ENCODE results near the gene ABL2. TPM values are rescaled to one million over a fixed set of nuclear protein-coding genes. Genes with fewer than 3 reads are reported as not detected.
"Not testable (repeated sequence)": the region's sequence is repeated elsewhere in the genome, so short reads cannot be mapped to it uniquely, and the experiment has no call there.

The ABL2 gene
- total RNA-seq, 4 donors from 2014 or later = 4.4 to 9.3 (median 5.8) TPM

- DNase-seq (no peak), ATAC-seq (peak; percentile 61 to 75)
- no peaks in the 10 kb centered on the region for H3K9me3 ChIP-seq
- H3K36me3 ChIP-seq = no peaks in the 10 kb centered on the region
- H3K4me1 ChIP-seq = peaks cover 2 to 6% of the 10 kb centered on the region in 2 donors
- peak overlapping the region; percentile 6 to 58 (median 31) for H3K27ac ChIP-seq
- in situ Hi-C loops (cut with MboI; ENCODE audit: low sequenced_read_pairs in 4 of 4) (no loop called here), intact Hi-C loops (cut with DNase I; ENCODE audit: low total_unique reads) (loop anchor here (5.0 kb wide), 1 partner anchor 49 kb away; no protein-coding TSS in a partner anchor)
- H3K27me3 ChIP-seq = no peaks in the 10 kb centered on the region
- H3K4me3 ChIP-seq = no peak overlapping the region
- TF ChIP-seq POLR2A (IDR thresholded peaks at IDR 0.05) (no peak), CTCF (IDR thresholded peaks at IDR 0.05 in 4 of 5, conservative IDR thresholded peaks at IDR 0.05 in 1 of 5) (no peak)
Observed at GRCh38 chr1:179143322-179143721, 86.2 kb downstream of the ABL2 start.

- intact Hi-C loops (cut with DNase I; ENCODE audit: low total_unique reads) (loop anchor here (5.0 kb wide), 1 partner anchor 49 kb away; no protein-coding TSS in a partner anchor), in situ Hi-C loops (cut with MboI; ENCODE audit: low sequenced_read_pairs in 4 of 4) (no loop called here)
- ATAC-seq = peak; percentile 77 to 83
- H3K4me3 ChIP-seq = peak overlapping the region in 2 of 4 donors; percentile 21 to 26
- no peak for DNase-seq
- H3K27ac ChIP-seq = peak overlapping the region; percentile 38 to 58 (median 50)
- H3K9me3 ChIP-seq = no peaks in the 10 kb centered on the region
- TF ChIP-seq POLR2A (IDR thresholded peaks at IDR 0.05) = peak; percentile 53 to 63
- TF ChIP-seq CTCF (IDR thresholded peaks at IDR 0.05 in 4 of 5, conservative IDR thresholded peaks at IDR 0.05 in 1 of 5) = no peak
- H3K27me3 ChIP-seq = no peaks in the 10 kb centered on the region
- H3K36me3 ChIP-seq = no peaks in the 10 kb centered on the region
- H3K4me1 ChIP-seq = peaks cover 2 to 6% of the 10 kb centered on the region in 2 donors
Observed at GRCh38 chr1:179142889-179143299, 86.6 kb downstream of the ABL2 start.

- H3K9me3 ChIP-seq = no peaks in the 10 kb centered on the region
- DNase-seq = no peak
- in situ Hi-C loops (cut with MboI; ENCODE audit: low sequenced_read_pairs in 4 of 4) (no loop called here), intact Hi-C loops (cut with DNase I; ENCODE audit: low total_unique reads) (loop anchor here (5.0 kb wide), 1 partner anchor 51 kb away; no protein-coding TSS in a partner anchor)
- ATAC-seq = no peak
- TF ChIP-seq POLR2A (IDR thresholded peaks at IDR 0.05) = no peak
- no peak for TF ChIP-seq CTCF (IDR thresholded peaks at IDR 0.05 in 4 of 5, conservative IDR thresholded peaks at IDR 0.05 in 1 of 5)
- peak overlapping the region in 2 of 4 donors; percentile 21 to 26 for H3K4me3 ChIP-seq
- peak overlapping the region in 3 of 4 donors; percentile 2 to 56 (median 44) for H3K27ac ChIP-seq
- peaks cover 2 to 9% of the 10 kb centered on the region in 2 donors for H3K4me1 ChIP-seq
- no peaks in the 10 kb centered on the region for H3K36me3 ChIP-seq
- H3K27me3 ChIP-seq = no peaks in the 10 kb centered on the region
Observed at GRCh38 chr1:179141592-179142251, 87.8 kb downstream of the ABL2 start.

- DNase-seq; H3K36me3 ChIP-seq; H3K27me3 ChIP-seq; H3K27ac ChIP-seq; H3K9me3 ChIP-seq; in situ Hi-C loops (cut with MboI; ENCODE audit: low sequenced_read_pairs in 4 of 4); H3K4me3 ChIP-seq; ATAC-seq; H3K4me1 ChIP-seq; intact Hi-C loops (cut with DNase I; ENCODE audit: low total_unique reads): not testable (repeated sequence)
Observed at GRCh38 chr1:179138755-179139154, 90.7 kb downstream of the ABL2 start.

GRCh38 chr1:179137617-179138255 is 91.7 kb downstream of the ABL2 start:
- no peak for TF ChIP-seq CTCF (IDR thresholded peaks at IDR 0.05 in 4 of 5, conservative IDR thresholded peaks at IDR 0.05 in 1 of 5)
- no peak for TF ChIP-seq POLR2A (IDR thresholded peaks at IDR 0.05)
- intact Hi-C loops (cut with DNase I; ENCODE audit: low total_unique reads) (no loop called here), in situ Hi-C loops (cut with MboI; ENCODE audit: low sequenced_read_pairs in 4 of 4) (no loop called here)
- Histone ChIP-seq H3K27ac (peak overlapping the region in 1 of 4 donors; percentile 15), H3K9me3 (no peaks in the 10 kb centered on the region), H3K4me1 (peaks cover under 1 to 6% of the 10 kb centered on the region in 2 donors), H3K4me3 (no peak overlapping the region), H3K27me3 (no peaks in the 10 kb centered on the region), H3K36me3 (no peaks in the 10 kb centered on the region)
- DNase-seq (peak in 1 of 2 donors; percentile 68), ATAC-seq (peak; percentile 78 to 98)

- H3K27ac ChIP-seq, DNase-seq: not testable (repeated sequence)
Observed at GRCh38 chr1:179135707-179136106, 93.8 kb downstream of the ABL2 start.

GRCh38 chr1:179135168-179135567 is 94.3 kb downstream of the ABL2 start:
- H3K4me1 ChIP-seq; H3K36me3 ChIP-seq; DNase-seq; H3K4me3 ChIP-seq; H3K27ac ChIP-seq; H3K27me3 ChIP-seq; in situ Hi-C loops (cut with MboI; ENCODE audit: low sequenced_read_pairs in 4 of 4); H3K9me3 ChIP-seq; ATAC-seq; intact Hi-C loops (cut with DNase I; ENCODE audit: low total_unique reads): not testable (repeated sequence)

More at GRCh38 chr1:179135707-179136106, 93.8 kb downstream of the ABL2 start:
- in situ Hi-C loops (cut with MboI; ENCODE audit: low sequenced_read_pairs in 4 of 4); intact Hi-C loops (cut with DNase I; ENCODE audit: low total_unique reads); ATAC-seq; H3K27me3 ChIP-seq; H3K4me3 ChIP-seq; H3K9me3 ChIP-seq; H3K36me3 ChIP-seq; H3K4me1 ChIP-seq: not testable (repeated sequence)
